Measurements from ENCODE around the gene PLXDC1.
"Not testable (repeated sequence)": the region's sequence is repeated elsewhere in the genome, so short reads cannot be mapped to it uniquely, and the experiment has no call there.

PLXDC1 gene

GRCh38 chr17:39122991-39123390 is 28.4 kb downstream of the PLXDC1 start:
- no peak overlapping the region for H3K27ac ChIP-seq

GRCh38 chr17:39121919-39122318 is 29.5 kb downstream of the PLXDC1 start:
- H3K27ac ChIP-seq, result not testable (repeated sequence)

More at GRCh38 chr17:39122991-39123390, 28.4 kb downstream of the PLXDC1 start:
- TF ChIP-seq CTCF (IDR thresholded peaks at IDR 0.05) (no peak), ZFX (IDR thresholded peaks at IDR 0.05; ENCODE audit: borderline replicate concordance) (no peak)

GRCh38 chr17:39118674-39119419 is 32.6 kb downstream of the PLXDC1 start:
- H3K27ac ChIP-seq, result no peak overlapping the region

GRCh38 chr17:39116224-39116623 is 35.2 kb downstream of the PLXDC1 start:
- no peak for TF ChIP-seq CTCF (IDR thresholded peaks at IDR 0.05)
- TF ChIP-seq ZFX (IDR thresholded peaks at IDR 0.05; ENCODE audit: borderline replicate concordance), result no peak
- H3K27ac ChIP-seq, result no peak overlapping the region

More at GRCh38 chr17:39118674-39119419, 32.6 kb downstream of the PLXDC1 start:
- TF ChIP-seq ZFX (IDR thresholded peaks at IDR 0.05; ENCODE audit: borderline replicate concordance) (no peak), CTCF (IDR thresholded peaks at IDR 0.05) (no peak)

DNA sequence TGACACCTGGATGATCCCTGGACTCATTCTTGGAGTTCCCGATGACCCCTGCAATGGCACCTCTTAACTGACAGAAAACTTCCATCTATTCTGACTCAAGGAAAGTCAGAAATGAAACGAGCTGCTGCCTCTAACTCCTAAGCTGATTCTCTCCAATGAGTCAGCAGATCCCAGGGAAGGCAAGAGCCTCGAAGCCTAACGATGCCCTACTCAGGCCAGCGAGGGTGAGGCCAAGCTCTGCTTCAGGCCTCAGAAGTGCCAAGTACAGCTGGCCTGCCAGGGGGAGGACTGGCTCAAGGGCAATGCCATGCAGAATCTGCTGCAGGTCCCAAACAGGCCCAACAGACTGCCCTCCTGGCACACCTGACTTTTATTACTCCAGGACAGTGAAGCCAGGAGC is 36.3 kb downstream of the PLXDC1 start:
- H3K27ac ChIP-seq, result no peak overlapping the region
- TF ChIP-seq ZFX (IDR thresholded peaks at IDR 0.05; ENCODE audit: borderline replicate concordance), result no peak
- no peak for TF ChIP-seq CTCF (IDR thresholded peaks at IDR 0.05)

GRCh38 chr17:39114723-39115122 is 36.7 kb downstream of the PLXDC1 start:
- TF ChIP-seq CTCF (IDR thresholded peaks at IDR 0.05), result no peak
- H3K27ac ChIP-seq, result no peak overlapping the region

DNA sequence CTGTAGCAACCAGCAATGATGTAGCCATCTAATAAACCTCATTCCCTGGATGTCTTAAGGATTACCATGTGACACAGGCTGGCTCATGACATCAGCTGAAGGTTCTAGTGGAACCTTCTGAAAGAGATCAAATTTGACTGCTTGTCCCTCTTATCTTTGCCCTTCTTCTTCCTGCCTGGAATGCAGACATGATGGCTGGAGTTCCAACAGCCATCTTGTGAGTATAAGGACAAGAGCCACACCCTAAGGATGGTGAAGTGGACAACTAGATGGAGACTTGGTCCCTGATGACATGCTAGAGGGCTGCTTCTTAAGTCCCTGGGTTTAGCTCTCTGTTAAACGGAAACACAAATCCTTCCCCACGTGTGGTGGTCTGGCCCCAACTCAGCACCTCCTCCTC is 37.6 kb downstream of the PLXDC1 start:
- TF ChIP-seq ZFX (IDR thresholded peaks at IDR 0.05; ENCODE audit: borderline replicate concordance) (no peak), CTCF (IDR thresholded peaks at IDR 0.05) (no peak)
- no peak overlapping the region for H3K27ac ChIP-seq
